Measurements from ENCODE around the gene BCAM.

DNA sequence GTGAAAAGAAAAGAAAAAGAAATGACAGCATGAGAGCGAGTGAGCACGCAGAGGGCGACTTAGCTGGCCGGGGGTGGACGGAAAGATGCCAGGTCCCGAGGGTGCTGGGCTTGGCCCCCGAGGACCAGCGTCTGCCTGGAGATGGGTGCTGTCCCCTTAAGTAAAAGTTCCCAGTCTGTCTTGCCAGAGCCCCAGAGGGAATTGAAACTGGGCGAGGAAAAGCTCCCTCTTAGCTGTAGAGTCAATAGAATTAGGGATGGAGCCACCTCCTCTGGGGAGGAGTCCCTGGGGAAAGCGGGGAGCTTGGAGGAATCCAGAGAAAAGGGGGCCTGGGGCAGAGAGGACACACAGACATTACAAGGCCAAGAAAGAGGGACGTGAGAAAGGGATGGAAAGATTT lies 13.3 kb downstream of the BCAM start:
- no peak for TF ChIP-seq POLR2A (IDR thresholded peaks at IDR 0.05)
- TF ChIP-seq, protein P1, sequence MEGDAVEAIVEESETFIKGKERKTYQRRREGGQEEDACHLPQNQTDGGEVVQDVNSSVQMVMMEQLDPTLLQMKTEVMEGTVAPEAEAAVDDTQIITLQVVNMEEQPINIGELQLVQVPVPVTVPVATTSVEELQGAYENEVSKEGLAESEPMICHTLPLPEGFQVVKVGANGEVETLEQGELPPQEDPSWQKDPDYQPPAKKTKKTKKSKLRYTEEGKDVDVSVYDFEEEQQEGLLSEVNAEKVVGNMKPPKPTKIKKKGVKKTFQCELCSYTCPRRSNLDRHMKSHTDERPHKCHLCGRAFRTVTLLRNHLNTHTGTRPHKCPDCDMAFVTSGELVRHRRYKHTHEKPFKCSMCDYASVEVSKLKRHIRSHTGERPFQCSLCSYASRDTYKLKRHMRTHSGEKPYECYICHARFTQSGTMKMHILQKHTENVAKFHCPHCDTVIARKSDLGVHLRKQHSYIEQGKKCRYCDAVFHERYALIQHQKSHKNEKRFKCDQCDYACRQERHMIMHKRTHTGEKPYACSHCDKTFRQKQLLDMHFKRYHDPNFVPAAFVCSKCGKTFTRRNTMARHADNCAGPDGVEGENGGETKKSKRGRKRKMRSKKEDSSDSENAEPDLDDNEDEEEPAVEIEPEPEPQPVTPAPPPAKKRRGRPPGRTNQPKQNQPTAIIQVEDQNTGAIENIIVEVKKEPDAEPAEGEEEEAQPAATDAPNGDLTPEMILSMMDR (IDR thresholded peaks at IDR 0.05 in 8 of 11, conservative IDR thresholded peaks at IDR 0.05 in 3 of 11), result no peak
